Chondrocyte (in vitro differentiated cells): ENCODE data around the gene KRTAP12-1. TPM values are rescaled to one million over a fixed set of nuclear protein-coding genes. Genes with fewer than 3 reads are reported as not detected.

ENCODE experiments used
- DNase-seq: peaks from one replicate; pipeline ENCODE4 v3.0.0; 2021; ENCODE audit warnings: mixed read lengths, low spot score
- H3K27ac Mint-ChIP-seq: one replicate; pipeline ENCODE4 v1.8.0; 2021; ENCODE audit warnings: mild to moderate bottlenecking, moderate library complexity, mixed read lengths; ENCODE audit not compliant: unreplicated experiment
- H3K27me3 Mint-ChIP-seq: 2 replicates; pipeline ENCODE4 v1.8.0; 2021; ENCODE audit warnings: low read depth, mixed read lengths
- H3K36me3 Mint-ChIP-seq: 2 replicates; pipeline ENCODE4 v1.8.0; 2021; ENCODE audit warnings: low read depth, mixed read lengths
- H3K4me1 Mint-ChIP-seq: 2 replicates; pipeline ENCODE4 v1.8.0; 2021; ENCODE audit warnings: low read depth, mild to moderate bottlenecking, mixed read lengths
- H3K4me3 Mint-ChIP-seq: one replicate; pipeline ENCODE4 v1.8.0; 2021; ENCODE audit warnings: mild to moderate bottlenecking, moderate library complexity, mixed read lengths; ENCODE audit not compliant: unreplicated experiment
- H3K9me3 Mint-ChIP-seq: 2 replicates; pipeline ENCODE4 v1.8.0; 2021; ENCODE audit warnings: low read depth, mixed read lengths
- CTCF ChIP-seq: fragments of 200-600 bp; sonication (generic); IDR thresholded peaks from 2 replicates; pipeline ENCODE4 v1.5.0; 2021; ENCODE audit warnings: antibody characterized with exemption, mild to moderate bottlenecking, moderate library complexity
- total RNA-seq: library from RNA; stranded (reverse); gene quantifications from 3 replicates; pipeline ENCODE4 v1.2.1, GENCODE V29; 2021

Gene KRTAP12-1
- total RNA-seq, 1 donor from 2014 or later: not detected

GRCh38 chr21:44653656-44654575 lies 28.0 kb downstream of the KRTAP12-1 start:
- Mint-ChIP-seq H3K9me3 (peaks cover 19% of the 10 kb centered on the region), H3K4me1 (no peaks in the 10 kb centered on the region), H3K36me3 (peaks cover 7% of the 10 kb centered on the region), H3K4me3 (no peak overlapping the region), H3K27ac (no peak overlapping the region), H3K27me3 (peaks cover 25% of the 10 kb centered on the region)
- no peak for TF ChIP-seq CTCF
- DNase-seq: no peak

GRCh38 chr21:44653123-44653522 lies 28.8 kb downstream of the KRTAP12-1 start:
- Mint-ChIP-seq H3K27ac (no peak overlapping the region), H3K4me1 (no peaks in the 10 kb centered on the region), H3K27me3 (peaks cover 23% of the 10 kb centered on the region), H3K4me3 (no peak overlapping the region), H3K36me3 (peaks cover 7% of the 10 kb centered on the region), H3K9me3 (peaks cover 19% of the 10 kb centered on the region)
- no peak for TF ChIP-seq CTCF
- DNase-seq: no peak

- H3K27me3 Mint-ChIP-seq: peaks cover 30% of the 10 kb centered on the region
- no peak for DNase-seq
- no peak overlapping the region for H3K27ac Mint-ChIP-seq
- peaks cover 2% of the 10 kb centered on the region for H3K36me3 Mint-ChIP-seq
- TF ChIP-seq CTCF: no peak
- no peak overlapping the region for H3K4me3 Mint-ChIP-seq
- no peaks in the 10 kb centered on the region for H3K4me1 Mint-ChIP-seq
- peaks cover 4% of the 10 kb centered on the region for H3K9me3 Mint-ChIP-seq
Observed at GRCh38 chr21:44650973-44651675, 30.8 kb downstream of the KRTAP12-1 start.

- Mint-ChIP-seq H3K36me3 (peaks cover 1% of the 10 kb centered on the region), H3K4me3 (no peak overlapping the region), H3K27ac (no peak overlapping the region), H3K9me3 (no peaks in the 10 kb centered on the region), H3K4me1 (no peaks in the 10 kb centered on the region), H3K27me3 (peaks cover 30% of the 10 kb centered on the region)
- no peak for TF ChIP-seq CTCF
- no peak for DNase-seq
Observed at GRCh38 chr21:44650265-44650972, 31.5 kb downstream of the KRTAP12-1 start.
